BJ (cell line): ENCODE results near the gene FGD5. TPM values are rescaled to one million over a fixed set of nuclear protein-coding genes. Genes with fewer than 3 reads are reported as not detected.

Experiments
- CTCF ChIA-PET: fragments of 350-600 bp; formaldehyde crosslinking; extraction: SDS; loops from one replicate; lab custom pipeline; 2021; ENCODE audit warnings: antibody characterized with exemption, inconsistent platforms; lab: Yijun Ruan, JAX
- POLR2A ChIA-PET: fragments of 300-600 bp; sonication (Branson Sonifier 250); formaldehyde crosslinking; extraction: SDS; loops from one replicate; lab custom pipeline; 2021; ENCODE audit warnings: antibody characterized with exemption; lab: Charles Lee
- DNase-seq: peaks from one replicate; pipeline ENCODE4 v3.0.0-alpha.2; 2011; ENCODE audit warnings: low read depth
- H3K27me3 ChIP-seq: 2 replicates; pipeline ENCODE4 v1.6.0; 2011; ENCODE audit warnings: low read length; ENCODE audit not compliant: control insufficient read depth, insufficient read depth
- H3K36me3 ChIP-seq: 2 replicates; pipeline ENCODE4 v1.5.1; 2011; ENCODE audit warnings: low read length; ENCODE audit not compliant: control insufficient read depth, insufficient read depth
- H3K4me3 ChIP-seq: 2 replicates; pipeline ENCODE4 v1.5.1; 2011; ENCODE audit warnings: low read depth, mild to moderate bottlenecking, control low read depth, low read length
- CTCF ChIP-seq: IDR thresholded peaks from 2 replicates; pipeline ENCODE4 v1.5.1; 2011; ENCODE audit warnings: low read depth, mild to moderate bottlenecking, control low read depth, inconsistent platforms, low read length, moderate library complexity; ENCODE audit not compliant: insufficient read depth
- polyA plus RNA-seq: library from polyadenylated mRNA; depleted of rRNA; stranded (reverse); fragments of >200 nt; gene quantifications from 2 replicates; pipeline ENCODE4 v1.2.3, GENCODE V29; 2011

The FGD5 gene
- polyA plus RNA-seq, 1 experiment = not detected

DNA sequence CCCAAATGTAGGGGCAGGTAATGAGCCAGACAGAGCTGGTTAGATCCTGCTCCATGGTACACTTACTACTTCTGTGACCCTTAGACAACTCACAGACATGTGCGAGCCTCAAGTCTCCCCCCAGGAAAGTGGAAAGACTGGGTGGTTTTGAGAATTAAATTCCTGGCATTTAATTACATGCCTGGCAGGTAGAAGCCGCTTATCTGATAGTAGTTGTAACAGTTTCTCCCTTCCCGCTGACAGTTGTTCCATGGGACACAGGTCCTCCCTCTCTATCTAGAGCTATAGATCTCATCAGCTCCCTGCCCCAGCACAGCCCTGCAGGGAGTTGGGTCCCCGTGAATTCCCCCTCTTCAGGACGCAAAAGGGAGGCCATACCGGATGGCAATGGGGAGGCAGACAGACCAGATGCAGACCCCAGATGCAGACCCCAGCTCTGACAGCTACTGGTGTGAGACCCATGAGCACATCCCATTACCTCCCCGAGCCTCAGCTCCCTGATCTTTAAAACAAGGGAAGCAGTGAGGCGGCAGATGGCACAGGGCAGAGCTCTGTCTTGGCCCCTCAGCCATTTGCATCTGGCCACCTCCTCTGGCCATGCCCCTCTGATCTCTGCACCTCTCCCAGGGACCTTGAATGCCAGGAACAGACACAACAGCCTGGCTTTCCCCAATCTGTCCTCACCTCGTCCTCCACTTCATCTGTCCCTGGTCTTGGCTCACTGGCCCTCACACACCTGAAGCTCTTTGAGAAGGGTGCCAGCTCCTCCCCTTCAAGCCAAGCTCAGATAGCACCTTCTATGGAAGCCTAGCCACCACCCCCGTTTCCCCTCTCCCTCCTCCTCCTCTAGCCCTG is 94.5 kb downstream of the FGD5 start:
- ChIA-PET CTCF (interaction anchor here (0.7 to 1.0 kb wide), 4 partner anchors 9 to 1256 kb away, joined by 3 to 4 read pairs (median 4); partner anchors contain the start of gene RBSN), POLR2A (no interaction called here)
- no peak overlapping the region for H3K4me3 ChIP-seq
- TF ChIP-seq CTCF = no peak
- peaks cover 3% of the 10 kb centered on the region; the same call in 1 of the 2 replicates for H3K27me3 ChIP-seq
- DNase-seq = no peak
- H3K36me3 ChIP-seq = no peaks in the 10 kb centered on the region

- Histone ChIP-seq H3K36me3 (no peaks in the 10 kb centered on the region), H3K4me3 (no peak overlapping the region), H3K27me3 (peaks cover 3% of the 10 kb centered on the region; the same call in 1 of the 2 replicates)
- TF ChIP-seq CTCF = no peak
- POLR2A ChIA-PET = no interaction called here
- DNase-seq = no peak
- CTCF ChIA-PET = interaction anchor here (0.8 kb wide), 1 partner anchor 10 kb away, joined by 3 read pairs; no protein-coding TSS in a partner anchor
Observed at GRCh38 chr3:14913926-14914778, 95.4 kb downstream of the FGD5 start.

DNA sequence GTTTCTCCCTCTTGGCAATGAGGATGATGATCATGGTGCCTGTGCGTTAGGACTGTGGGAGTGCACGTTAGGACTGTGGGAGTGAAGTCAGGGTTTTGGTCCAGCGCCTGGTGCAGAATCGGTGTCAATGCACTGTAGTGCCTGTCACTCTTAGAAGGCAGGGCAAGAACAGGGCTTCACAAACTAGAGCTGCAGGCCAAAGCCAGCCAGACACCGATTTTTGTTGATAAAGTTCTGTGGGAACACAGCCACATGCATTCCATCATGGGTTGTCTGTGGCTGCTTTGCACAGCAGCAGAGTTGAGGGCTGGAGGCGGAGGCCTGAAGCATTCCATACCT is 96.0 kb downstream of the FGD5 start:
- no peak for DNase-seq
- TF ChIP-seq CTCF = no peak
- Histone ChIP-seq H3K4me3 (no peak overlapping the region), H3K36me3 (no peaks in the 10 kb centered on the region), H3K27me3 (peaks cover 3% of the 10 kb centered on the region; the same call in 1 of the 2 replicates)
- POLR2A ChIA-PET = no interaction called here
- CTCF ChIA-PET = no interaction called here

DNA sequence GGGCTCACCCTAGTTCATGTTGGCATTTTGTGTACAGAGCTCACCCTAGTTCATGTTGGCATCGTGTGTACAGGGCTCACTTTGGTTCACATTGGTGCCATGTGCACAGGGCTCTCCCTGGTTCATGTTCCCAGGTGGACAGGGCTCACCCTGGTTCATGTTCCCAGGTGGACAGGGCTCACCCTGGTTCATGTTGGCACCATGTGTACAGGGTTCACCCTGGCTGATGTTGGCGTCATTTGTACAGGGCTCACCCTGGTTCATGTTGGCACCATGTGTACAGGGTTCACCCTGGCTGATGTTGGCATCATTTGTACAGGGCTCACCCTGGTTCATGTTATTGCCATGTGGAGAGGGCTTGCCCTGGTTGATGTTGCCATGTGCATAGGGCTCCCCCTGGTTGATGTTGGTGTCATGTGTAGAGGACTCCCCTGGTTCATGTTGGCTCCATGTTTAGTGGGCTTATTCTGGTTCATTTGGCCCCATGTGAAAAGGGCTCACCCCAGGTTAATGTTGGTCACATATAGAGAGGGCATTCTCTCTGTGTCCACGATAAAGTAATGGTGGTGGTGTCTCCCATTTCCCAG is 97.0 kb downstream of the FGD5 start:
- no peak for DNase-seq
- Histone ChIP-seq H3K27me3 (peaks cover 3% of the 10 kb centered on the region; the same call in 1 of the 2 replicates), H3K36me3 (no peaks in the 10 kb centered on the region), H3K4me3 (no peak overlapping the region)
- TF ChIP-seq CTCF = no peak
- ChIA-PET CTCF (interaction anchor here (0.8 to 1.1 kb wide), 2 partner anchors 11 to 246 kb away, joined by 4 to 5 read pairs; no protein-coding TSS in a partner anchor), POLR2A (no interaction called here)
